PC-3 (cell line): ENCODE data around the gene RETSAT. TPM values are rescaled to one million over a fixed set of nuclear protein-coding genes. Genes with fewer than 3 reads are reported as not detected.
"Not testable (repeated sequence)": the region's sequence is repeated elsewhere in the genome, so short reads cannot be mapped to it uniquely, and the experiment has no call there.

Experiments
- ATAC-seq: fragments of 200-7000 bp; cut with Tn5 transposase; 2 replicates; pipeline ENCODE4 v1.9.1; 2020; ENCODE audit warnings: mild to moderate bottlenecking, moderate library complexity
- BruUV-seq: library from RNA; stranded (reverse); fragments of 400-500 nt; replicated peaks from 2 replicates; lab custom pipeline; 2021; lab: Mats Ljungman, UMichigan
- CTCF ChIA-PET: fragments of 300-600 bp; sonication (Branson Sonifier 250); formaldehyde crosslinking; loops from one replicate; lab custom pipeline; 2022; ENCODE audit warnings: antibody characterized with exemption; lab: Charles Lee
- POLR2A ChIA-PET: fragments of 300-600 bp; sonication (Branson Sonifier 250); formaldehyde crosslinking; loops from one replicate; lab custom pipeline; 2022; ENCODE audit warnings: antibody characterized with exemption; ENCODE audit not compliant: unreplicated experiment; lab: Charles Lee
- DNase-seq: peaks from one replicate; pipeline ENCODE4 v3.0.0-alpha.2; 2015
- H2AFZ ChIP-seq: fragments of 300-600 bp; sonication (generic); 2 replicates; pipeline ENCODE4 v1.6.0; 2016; ENCODE audit warnings: antibody characterized with exemption, low read length
- H3F3A ChIP-seq: fragments of 300-600 bp; sonication (generic); one replicate; pipeline ENCODE4 v1.6.0; 2017; ENCODE audit warnings: antibody characterized with exemption, low read length, control low read depth, mild to moderate bottlenecking; ENCODE audit not compliant: unreplicated experiment
- H3K27ac ChIP-seq: fragments of 300-600 bp; sonication (generic); 2 replicates; pipeline ENCODE4 v1.5.1; 2016; ENCODE audit warnings: mild to moderate bottlenecking, low read length
- H3K27me3 ChIP-seq: fragments of 300-600 bp; sonication (generic); 2 replicates; pipeline ENCODE4 v1.6.1; 2016; ENCODE audit warnings: low read length, mixed read lengths
- H3K36me3 ChIP-seq: fragments of 300-600 bp; sonication (generic); 2 replicates; pipeline ENCODE4 v1.6.1; 2016; ENCODE audit warnings: low read depth, mixed run types, low read length, mixed read lengths
- H3K4me1 ChIP-seq: fragments of 300-600 bp; sonication (generic); 2 replicates; pipeline ENCODE4 v1.5.1; 2016; ENCODE audit warnings: low read length; ENCODE audit not compliant: insufficient read depth
- H3K4me2 ChIP-seq: fragments of 300-600 bp; sonication (generic); 2 replicates; pipeline ENCODE4 v1.6.0; 2016; ENCODE audit warnings: low read length
- H3K4me3 ChIP-seq: fragments of 300-600 bp; sonication (generic); 2 replicates; pipeline ENCODE4 v1.5.1; 2016; ENCODE audit warnings: mild to moderate bottlenecking, low read length, mixed read lengths
- H3K79me2 ChIP-seq: fragments of 300-600 bp; sonication (generic); 2 replicates; pipeline ENCODE4 v1.6.1; 2017; ENCODE audit warnings: low read length, mixed read lengths
- H3K9ac ChIP-seq: fragments of 300-600 bp; sonication (generic); 2 replicates; pipeline ENCODE4 v1.6.0; 2016; ENCODE audit warnings: mild to moderate bottlenecking, low read length
- H3K9me2 ChIP-seq: fragments of 300-600 bp; sonication (generic); replicated peaks from 2 replicates; pipeline ENCODE4 v1.6.1; 2016; ENCODE audit warnings: mixed run types, low read length, mixed read lengths
- H3K9me3 ChIP-seq: fragments of 300-600 bp; sonication (generic); 2 replicates; pipeline ENCODE4 v1.6.1; 2016; ENCODE audit warnings: low read length, mixed read lengths
- H4K20me1 ChIP-seq: fragments of 300-600 bp; sonication (generic); 2 replicates; pipeline ENCODE4 v1.6.1; 2016; ENCODE audit warnings: low read length, mixed read lengths
- CTCF ChIP-seq: fragments of 300-600 bp; sonication (generic); conservative IDR thresholded peaks from 2 replicates; pipeline ENCODE4 v1.5.1; 2017; ENCODE audit warnings: antibody characterized with exemption, low read depth, mild to moderate bottlenecking, low read length
- EZH2 ChIP-seq: fragments of 300-600 bp; sonication (generic); IDR thresholded peaks from one replicate; pipeline ENCODE4 v1.6.1; 2017; ENCODE audit warnings: antibody characterized with exemption, mild to moderate bottlenecking, low read length; ENCODE audit not compliant: unreplicated experiment
- EZH2phosphoT487 ChIP-seq: fragments of 300-600 bp; sonication (generic); IDR thresholded peaks from 2 replicates; pipeline ENCODE4 v1.6.1; 2018; ENCODE audit warnings: mild to moderate bottlenecking, antibody characterized with exemption, low read length, borderline replicate concordance
- intact Hi-C: fragments of 100-400 bp; cut with micrococcal nuclease; formaldehyde crosslinking; loops from 2 replicates; pipeline ENCODE4 v1.9.0; 2023
- total RNA-seq: library from RNA; depleted of rRNA; stranded (reverse); fragments of >200 nt; gene quantifications from 2 replicates; pipeline ENCODE4 v1.2.3, GENCODE V29; 2014

The RETSAT gene
- total RNA-seq, 1 experiment from 2014 or later: 39.1 TPM

- no peak overlapping the region for H3K4me2 ChIP-seq
- no peaks in the 10 kb centered on the region for H3K27me3 ChIP-seq
- H3K36me3 ChIP-seq: peaks cover 15% of the 10 kb centered on the region
- POLR2A ChIA-PET: interaction anchor here (0.6 kb wide), 1 partner anchor 206 kb away, joined by 3 read pairs; no protein-coding TSS in a partner anchor
- DNase-seq: no peak
- no peaks in the 10 kb centered on the region for H3F3A ChIP-seq
- H3K79me2 ChIP-seq: no peaks in the 10 kb centered on the region
- no peaks in the 10 kb centered on the region for H3K9me3 ChIP-seq
- intact Hi-C loops: no loop called here
- H3K9me2 ChIP-seq: no peaks in the 10 kb centered on the region
- H3K9ac ChIP-seq: no peak overlapping the region
- no peak for TF ChIP-seq EZH2
- no peak for ATAC-seq
- no peaks in the 10 kb centered on the region for H4K20me1 ChIP-seq
- H3K27ac ChIP-seq: no peak overlapping the region
- BruUV-seq: no TSS peak
- H3K4me1 ChIP-seq: no peaks in the 10 kb centered on the region; the same call in 1 of the 2 replicates
- CTCF ChIA-PET: no interaction called here
- no peak overlapping the region for H2AFZ ChIP-seq
- no peak overlapping the region for H3K4me3 ChIP-seq
Observed at GRCh38 chr2:85341269-85342029, 12.9 kb downstream of the RETSAT start.

- no peak overlapping the region for H3K4me3 ChIP-seq
- H3K9ac ChIP-seq: no peak overlapping the region
- CTCF ChIA-PET: no interaction called here
- H3K36me3 ChIP-seq: peaks cover 4% of the 10 kb centered on the region
- no peaks in the 10 kb centered on the region for H3K9me2 ChIP-seq
- H3K79me2 ChIP-seq: no peaks in the 10 kb centered on the region
- no peaks in the 10 kb centered on the region for H3K9me3 ChIP-seq
- peak overlapping the region; percentile 55 for H3K4me2 ChIP-seq
- no peak overlapping the region for H3K27ac ChIP-seq
- TF ChIP-seq EZH2phosphoT487 (no peak), EZH2 (no peak), CTCF (no peak)
- H4K20me1 ChIP-seq: no peaks in the 10 kb centered on the region
- intact Hi-C loops: no loop called here
- DNase-seq (no peak), ATAC-seq (peak; percentile 76)
- no peaks in the 10 kb centered on the region; the same call in 1 of the 2 replicates for H3K4me1 ChIP-seq
- H3K27me3 ChIP-seq: no peaks in the 10 kb centered on the region
- H2AFZ ChIP-seq: no peak overlapping the region
- no peaks in the 10 kb centered on the region for H3F3A ChIP-seq
- POLR2A ChIA-PET: no interaction called here
- BruUV-seq: no TSS peak
Observed at GRCh38 chr2:85340034-85340892, 14.1 kb downstream of the RETSAT start.

GRCh38 chr2:85334928-85335327 is 19.4 kb downstream of the RETSAT start:
- H3K79me2 ChIP-seq: no peaks in the 10 kb centered on the region
- H4K20me1 ChIP-seq: no peaks in the 10 kb centered on the region
- intact Hi-C loops: no loop called here
- no peak overlapping the region for H3K9ac ChIP-seq
- POLR2A ChIA-PET: no interaction called here
- H2AFZ ChIP-seq: no peak overlapping the region
- no peaks in the 10 kb centered on the region for H3K36me3 ChIP-seq
- ATAC-seq: no peak
- no peak overlapping the region for H3K4me3 ChIP-seq
- CTCF ChIA-PET: no interaction called here
- H3K9me2 ChIP-seq: no peaks in the 10 kb centered on the region
- DNase-seq: no peak
- no TSS peak for BruUV-seq
- no peak overlapping the region for H3K4me2 ChIP-seq
- H3F3A ChIP-seq: no peaks in the 10 kb centered on the region
- no peak overlapping the region for H3K27ac ChIP-seq
- TF ChIP-seq CTCF (no peak), EZH2 (no peak), EZH2phosphoT487 (no peak)
- no peaks in the 10 kb centered on the region for H3K27me3 ChIP-seq
- H3K9me3 ChIP-seq: no peaks in the 10 kb centered on the region
- no peaks in the 10 kb centered on the region for H3K4me1 ChIP-seq

DNA sequence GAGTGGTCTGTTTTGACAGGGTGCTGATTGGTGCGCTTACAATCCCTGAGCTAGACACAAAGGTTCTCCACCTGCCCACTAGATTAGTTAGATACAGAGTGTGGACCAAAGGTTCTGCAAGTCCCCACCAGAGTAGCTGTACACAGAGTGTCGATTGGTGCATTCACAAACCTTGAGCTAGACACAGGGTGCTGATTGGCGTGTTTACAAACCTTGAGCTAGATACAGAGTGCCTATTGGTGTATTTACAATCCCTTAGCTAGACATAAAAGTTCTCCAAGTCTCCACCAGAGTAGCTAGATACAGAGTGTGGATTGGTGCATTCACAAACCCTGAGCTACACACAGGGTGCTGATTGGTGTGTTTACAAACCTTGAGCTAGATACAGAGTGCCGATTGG is 20.5 kb downstream of the RETSAT start:
- BruUV-seq, H4K20me1 ChIP-seq, intact Hi-C loops, H3K9me3 ChIP-seq, DNase-seq, CTCF ChIA-PET, H3K36me3 ChIP-seq, H3K4me1 ChIP-seq, H3F3A ChIP-seq, H3K27ac ChIP-seq, H3K27me3 ChIP-seq, H3K4me3 ChIP-seq, H3K9me2 ChIP-seq, POLR2A ChIA-PET, H2AFZ ChIP-seq, H3K79me2 ChIP-seq, H3K9ac ChIP-seq, ATAC-seq, H3K4me2 ChIP-seq: not testable (repeated sequence)
